ENCODE data around the gene PDPK1.
"Not testable (repeated sequence)": the region's sequence is repeated elsewhere in the genome, so short reads cannot be mapped to it uniquely, and the experiment has no call there.

The PDPK1 gene

DNA sequence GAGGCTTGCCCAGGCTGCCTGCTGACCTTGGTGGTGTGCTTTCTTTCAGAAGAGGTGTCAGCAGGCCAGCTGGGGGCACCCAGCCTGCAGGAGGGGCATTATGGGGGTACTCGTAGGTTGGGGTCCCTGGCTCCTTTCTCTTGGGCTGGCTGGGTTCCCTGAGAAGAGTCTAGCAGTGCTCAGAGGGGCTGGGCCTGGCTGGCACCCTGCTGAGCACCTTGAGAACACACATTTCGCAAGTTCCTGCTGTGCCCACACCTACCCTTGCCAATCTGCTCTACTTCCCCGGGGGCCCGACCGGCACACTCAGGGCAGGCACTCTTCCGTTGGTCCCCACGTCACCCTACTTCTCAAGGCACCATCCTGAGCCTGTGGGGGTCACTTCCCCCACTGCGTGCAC lies 11.7 kb upstream of the PDPK1 start:
- DNase-seq, result no peak

DNA sequence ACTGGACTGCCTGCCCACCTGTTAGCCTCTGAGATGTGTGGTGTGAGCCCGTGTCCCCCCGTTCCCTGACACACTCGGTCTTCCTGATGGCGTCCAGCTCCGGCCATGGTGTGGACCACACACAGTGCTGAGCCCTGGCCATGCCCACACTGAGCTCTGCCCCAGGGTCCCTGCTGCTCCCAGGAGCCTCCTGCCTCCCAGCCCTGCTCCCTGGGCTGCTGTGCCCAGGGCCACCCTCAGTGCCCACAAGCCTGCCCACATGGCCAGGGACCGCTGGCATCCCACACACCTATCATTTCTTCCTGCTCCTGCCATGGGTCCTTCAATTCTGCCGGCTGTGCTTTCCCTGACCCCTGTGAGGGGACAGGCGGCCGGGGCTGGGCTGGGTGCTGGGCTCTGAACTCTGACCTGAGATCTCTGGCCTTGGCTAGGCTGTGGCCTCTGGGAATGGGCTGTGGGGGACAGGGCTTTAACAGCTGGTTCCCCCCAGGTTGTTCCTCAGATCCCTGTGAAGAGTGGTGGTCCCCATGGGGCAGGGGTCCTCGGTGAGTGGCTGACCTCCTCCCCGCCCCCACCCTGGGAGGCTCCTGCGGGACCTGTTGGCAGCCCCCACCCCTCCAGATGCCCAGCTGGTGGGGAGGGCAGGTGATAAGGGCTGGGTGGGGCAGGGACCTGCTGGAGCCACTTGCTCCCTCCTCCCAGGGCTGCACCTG lies 10.6 kb upstream of the PDPK1 start:
- DNase-seq, result no peak

DNA sequence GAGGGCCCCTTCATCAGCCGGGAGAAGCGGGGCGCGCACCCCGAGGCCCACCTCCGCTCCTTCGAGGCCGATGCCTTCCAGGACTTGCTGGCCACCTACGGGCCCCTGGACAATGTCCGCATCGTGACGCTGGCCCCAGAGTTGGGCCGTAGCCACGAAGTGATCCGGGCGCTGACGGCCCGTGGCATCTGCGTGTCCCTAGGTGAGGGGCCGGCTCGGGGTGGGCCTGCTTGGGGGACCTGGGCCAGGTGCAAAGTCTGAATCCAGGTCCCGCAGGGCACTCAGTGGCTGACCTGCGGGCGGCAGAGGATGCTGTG lies 10.1 kb upstream of the PDPK1 start:
- DNase-seq, result no peak

DNA sequence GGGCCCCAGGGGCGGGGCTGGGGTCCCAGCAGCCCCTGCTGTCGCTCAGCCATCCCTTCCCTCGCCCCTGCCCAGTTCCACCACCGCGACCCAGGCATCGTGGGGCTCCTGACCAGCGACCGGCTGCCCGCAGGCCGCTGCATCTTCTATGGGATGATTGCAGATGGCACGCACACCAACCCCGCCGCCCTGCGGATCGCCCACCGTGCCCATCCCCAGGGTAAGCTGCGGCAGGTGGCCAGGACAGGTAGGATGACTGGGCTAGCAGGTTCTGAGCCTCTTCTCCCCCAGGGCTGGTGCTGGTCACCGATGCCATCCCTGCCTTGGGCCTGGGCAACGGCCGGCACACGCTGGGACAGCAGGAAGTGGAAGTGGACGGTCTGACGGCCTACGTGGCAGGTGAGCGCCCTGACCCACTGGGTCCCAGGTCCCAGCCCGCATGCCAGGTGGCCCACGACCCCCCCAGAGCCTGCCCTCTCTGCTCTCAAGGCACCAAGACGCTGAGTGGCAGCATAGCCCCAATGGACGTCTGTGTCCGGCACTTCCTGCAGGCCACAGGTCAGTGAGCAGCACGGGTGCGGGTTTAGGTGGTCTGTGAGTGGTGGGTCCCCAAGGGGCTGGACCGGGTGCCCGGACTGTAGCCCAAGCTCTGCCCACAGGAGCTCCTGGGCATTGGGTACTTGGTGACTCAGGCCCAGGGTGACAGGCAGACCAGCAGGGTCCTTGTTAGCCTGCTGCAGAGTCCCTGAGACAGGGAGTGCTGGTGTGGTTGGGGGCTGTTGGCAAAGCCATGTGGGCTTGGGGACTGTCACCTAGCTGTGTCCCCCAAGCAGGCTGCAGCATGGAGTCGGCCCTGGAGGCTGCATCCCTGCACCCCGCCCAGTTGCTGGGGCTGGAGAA lies 9.4 kb upstream of the PDPK1 start:
- no peak for DNase-seq

DNA sequence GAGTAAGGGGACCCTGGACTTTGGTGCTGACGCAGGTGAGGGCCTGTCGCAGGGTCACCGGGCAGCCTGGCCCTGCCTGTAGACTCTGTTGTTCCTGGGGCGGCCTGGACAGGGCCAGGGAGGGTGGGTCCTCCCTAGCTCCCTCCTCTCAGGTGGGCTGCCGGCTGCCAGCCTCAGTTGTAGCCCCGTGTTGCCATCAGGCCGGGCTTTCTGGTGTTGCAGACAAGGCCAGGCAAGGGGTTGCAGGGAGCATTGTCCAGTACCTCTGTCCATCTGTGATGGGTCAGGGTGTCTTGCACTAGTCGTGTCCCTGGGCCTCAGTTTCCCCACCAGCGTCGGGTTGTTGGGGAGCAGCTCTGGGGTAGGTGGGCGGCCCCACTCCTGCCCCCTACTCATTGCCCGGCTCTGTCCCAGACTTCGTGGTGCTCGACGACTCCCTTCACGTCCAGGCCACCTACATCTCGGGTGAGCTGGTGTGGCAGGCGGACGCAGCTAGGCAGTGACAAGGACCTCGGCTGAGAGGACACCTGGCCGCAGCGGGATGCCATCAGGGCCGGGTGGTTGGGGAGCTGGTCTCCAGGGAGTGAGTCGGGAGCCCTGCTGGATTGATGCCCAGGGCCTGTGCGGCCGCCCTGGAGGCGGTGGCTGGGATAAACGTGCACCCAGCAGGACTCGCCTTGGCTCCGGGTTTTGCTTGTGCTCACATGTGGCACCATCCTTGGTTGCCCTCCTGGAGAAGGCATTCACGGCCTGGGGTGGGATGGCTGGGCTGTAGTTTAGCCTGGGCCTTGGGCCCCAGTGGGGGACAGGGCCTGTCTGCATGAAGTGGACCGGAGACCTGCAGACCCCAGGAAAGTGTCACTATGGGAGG lies 8.5 kb upstream of the PDPK1 start:
- DNase-seq, result no peak

DNA sequence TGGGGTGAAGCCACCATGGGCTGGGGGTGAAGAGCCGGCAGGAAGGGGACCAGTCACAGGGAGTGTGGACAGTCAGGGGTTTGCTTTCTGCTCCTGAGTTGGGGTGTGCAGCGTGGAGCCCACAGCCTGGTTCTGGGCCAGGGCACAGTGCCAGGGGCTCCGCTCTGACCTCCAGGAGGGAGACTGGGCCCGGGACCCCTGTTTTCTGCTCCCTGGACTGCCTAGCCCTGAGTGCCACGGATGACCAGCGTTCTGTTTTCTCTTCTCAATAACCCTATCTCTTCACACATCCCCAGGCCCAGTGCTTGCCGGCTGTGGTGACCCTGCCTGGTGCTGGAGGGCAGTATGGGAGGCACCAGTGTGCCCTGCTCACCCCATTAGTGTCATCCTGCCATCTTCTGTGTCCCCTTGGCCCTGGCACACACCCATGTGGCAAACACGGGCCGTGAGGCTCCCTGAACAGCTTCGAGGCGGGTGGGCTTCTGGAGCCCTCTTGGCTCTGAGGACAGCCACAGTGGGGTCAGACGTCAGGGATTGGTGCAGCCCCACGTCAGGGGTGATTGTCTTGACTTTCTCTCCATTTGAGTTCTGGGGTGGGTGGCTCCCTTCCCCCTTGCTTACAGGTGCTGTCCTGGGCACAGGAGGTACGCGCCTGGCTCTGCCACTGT lies 7.7 kb upstream of the PDPK1 start:
- DNase-seq, result no peak

DNA sequence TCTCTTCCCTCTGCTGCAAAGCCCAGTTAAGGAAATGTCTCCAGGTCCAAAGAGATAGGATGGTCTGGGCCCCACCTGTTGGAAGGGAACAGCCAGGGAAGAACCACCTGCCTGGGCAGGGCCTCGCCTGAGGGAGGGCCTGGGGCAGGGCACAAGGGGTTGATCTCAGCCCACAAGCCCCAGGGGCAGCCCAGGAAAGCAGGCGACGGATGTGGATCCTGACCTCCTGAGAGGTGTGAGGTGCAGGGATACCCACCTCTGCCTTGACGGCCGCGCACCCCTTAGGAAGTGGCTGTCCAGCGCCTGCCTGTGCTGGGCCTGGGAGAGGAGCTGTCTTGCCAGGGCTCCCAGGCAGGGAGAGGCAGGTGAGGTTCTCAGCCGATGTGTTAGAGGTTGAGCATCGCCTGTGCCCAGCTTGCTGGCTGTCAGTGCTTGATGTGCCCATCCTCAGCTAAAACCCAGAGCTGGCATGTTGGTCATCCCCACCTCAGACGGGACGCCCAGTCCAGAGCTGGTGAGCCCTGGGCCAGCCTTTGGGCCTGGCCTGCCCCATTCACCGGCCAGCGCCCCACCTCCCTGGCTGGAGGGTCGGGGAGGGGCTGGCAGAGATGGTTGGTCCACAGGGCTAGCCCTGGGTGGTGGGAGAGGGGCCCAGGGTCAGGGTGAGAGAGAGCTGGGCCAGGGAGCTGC lies 7.0 kb upstream of the PDPK1 start:
- DNase-seq, result no peak

DNA sequence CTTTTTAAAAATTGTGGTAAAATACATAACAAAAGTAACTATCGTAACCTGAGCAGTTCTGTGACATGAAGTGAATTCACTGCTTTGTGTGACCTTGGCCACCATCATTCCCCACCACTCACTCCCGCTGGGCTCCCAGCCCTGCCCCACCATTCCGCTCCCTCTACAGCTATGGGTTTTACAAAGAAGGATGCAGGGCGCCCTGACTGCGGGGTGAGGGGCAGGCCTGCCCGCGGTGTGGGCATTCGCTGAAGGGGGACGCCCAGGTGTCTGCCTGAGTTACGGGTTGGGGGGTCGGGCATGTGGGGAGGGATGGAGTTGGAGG lies 6.5 kb upstream of the PDPK1 start, which contains the start of gene CEMP1:
CEMP1 (minus strand) TSS at position 38 of the 325 bp plus-strand sequence. CDS start 335 bp downstream, outside the sequence.
- DNase-seq, result no peak

DNA sequence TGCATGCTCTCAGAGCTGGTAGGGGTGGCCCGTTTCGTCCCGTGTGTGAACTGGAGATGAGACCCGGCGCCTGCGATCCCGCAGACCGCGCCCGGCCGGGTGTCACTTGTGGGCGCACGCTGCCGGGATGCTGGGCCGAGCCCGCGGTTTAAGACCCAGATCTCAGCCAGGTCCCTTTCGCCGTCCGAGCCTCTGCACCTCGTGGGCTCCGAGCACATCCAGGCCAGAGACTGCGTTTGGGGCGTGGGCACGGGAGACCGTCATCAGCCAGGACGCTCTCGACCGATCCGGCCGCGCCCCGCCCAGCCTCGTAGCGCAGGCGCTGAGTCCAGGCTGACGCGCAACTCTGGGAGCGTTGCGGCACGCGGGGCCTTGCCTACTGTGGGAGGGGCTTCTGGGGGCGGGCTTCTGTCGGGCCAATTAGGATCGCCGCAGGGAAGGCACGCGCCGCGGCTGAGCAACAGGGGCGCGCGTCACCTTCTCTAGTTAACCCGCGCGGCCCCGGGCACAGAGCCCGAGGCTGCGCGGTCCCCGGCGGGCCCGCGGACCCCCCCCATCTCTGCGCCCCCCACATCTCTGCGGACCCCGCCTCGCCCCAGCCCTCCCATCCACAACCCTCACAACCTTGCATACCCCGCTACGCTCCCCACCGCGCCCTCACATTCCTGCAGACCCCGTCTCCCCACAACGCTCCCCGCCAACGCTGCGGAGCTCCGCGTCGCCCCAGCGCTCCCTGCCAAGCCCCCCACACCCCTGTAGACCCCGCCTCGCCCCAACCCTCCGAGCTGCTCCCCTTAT lies 5.9 kb upstream of the PDPK1 start:
- DNase-seq, result peak; percentile 85

DNA sequence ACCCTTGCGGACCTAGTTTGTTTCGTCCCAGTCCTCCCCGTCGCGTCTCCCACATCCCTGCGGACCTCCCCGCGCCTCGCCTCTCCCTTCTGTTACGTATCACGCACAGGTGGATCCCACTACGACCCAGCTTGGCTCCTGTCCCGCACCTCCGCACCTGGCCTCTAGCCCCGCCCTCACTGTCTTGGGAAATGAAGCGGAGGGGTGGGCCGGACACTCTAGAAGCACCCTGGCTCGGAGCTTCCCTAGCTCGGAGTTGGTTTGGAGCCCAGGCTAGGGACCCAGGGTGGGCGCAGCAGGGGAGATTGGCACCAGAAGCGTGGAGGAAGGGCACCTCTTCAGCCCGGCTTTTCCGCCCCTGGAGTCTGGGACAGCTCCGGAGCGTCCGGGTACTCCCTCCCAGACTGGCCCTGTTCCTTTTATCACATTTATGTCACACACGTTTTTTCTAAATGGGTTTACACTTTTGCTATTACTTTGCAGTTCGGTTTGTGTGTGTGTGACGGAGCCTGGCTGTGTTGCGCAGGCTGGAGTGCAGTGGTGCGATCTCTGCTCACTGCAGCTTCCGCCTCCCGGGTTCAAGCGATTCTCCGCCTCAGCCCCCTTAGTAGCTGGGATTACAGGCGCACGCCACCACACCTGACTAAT lies 5.2 kb upstream of the PDPK1 start:
- DNase-seq, result no peak

DNA sequence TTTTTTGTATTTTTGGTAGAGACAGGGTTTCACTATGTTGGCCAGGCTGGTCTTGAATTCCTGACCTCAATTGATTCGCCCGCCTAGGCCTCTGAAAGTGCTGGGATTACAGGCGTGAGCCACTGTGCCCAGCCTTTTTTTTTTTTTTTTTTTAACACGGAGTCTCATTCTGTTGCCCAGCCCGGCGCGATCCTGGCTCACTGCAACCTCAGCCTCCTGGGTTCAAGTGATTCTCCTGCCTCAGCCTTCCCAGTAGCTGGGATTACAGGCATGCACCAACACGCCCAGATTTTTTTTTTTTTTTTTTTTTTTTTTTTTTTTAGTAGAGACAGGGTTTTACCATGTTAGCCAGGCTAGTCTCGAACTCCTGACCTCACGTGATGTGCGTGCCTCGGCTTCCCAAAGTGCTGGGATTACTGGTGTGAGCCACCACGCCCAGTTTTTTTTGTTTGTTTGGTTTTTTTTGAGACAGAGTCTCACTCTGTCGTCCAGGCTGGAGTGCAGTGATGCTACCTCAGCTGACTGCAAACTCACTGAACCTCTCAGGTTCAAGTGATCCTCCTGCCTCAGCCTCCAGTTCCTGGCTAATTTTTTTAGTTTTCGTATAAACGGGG lies 4.6 kb upstream of the PDPK1 start:
- DNase-seq, result not testable (repeated sequence)

DNA sequence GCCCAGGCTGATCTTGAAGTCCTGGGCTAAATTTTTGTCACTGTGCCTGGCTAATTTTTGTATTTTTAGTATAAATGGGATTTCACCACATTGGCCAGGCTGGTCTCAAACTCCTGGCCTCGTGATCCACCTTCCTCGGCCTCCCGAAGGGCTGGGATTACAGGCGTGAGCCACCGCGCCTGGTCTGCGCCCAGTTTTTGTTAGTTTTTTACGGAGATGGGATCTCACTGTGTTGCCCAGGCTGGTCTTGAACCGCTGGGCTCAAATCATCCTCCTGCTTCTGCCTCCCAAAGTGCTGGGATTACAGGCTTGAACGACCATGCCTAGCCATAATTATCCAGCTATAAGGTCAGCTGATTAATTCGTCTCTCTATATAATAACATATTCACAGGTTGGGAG lies 3.9 kb upstream of the PDPK1 start:
- DNase-seq, result no peak

DNA sequence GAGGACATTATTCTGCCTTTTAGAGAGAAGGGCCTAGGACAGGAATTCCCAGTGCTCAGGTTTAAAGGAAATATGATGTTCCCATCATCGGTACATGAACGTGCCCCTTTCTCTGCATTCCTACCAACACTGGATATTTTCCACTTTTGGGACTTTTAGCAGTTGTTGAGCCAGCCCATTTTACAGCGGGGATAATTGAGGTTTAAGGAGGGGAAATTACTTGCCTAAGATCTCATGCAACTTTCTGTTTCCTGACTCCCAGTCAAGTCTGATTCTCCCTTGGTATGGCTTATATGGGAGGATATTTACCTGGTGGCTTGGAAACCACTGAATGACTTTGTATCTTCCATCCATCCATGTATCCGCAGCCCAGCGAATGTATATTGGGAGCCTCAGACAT lies 3.5 kb upstream of the PDPK1 start:
- not testable (repeated sequence) for DNase-seq

DNA sequence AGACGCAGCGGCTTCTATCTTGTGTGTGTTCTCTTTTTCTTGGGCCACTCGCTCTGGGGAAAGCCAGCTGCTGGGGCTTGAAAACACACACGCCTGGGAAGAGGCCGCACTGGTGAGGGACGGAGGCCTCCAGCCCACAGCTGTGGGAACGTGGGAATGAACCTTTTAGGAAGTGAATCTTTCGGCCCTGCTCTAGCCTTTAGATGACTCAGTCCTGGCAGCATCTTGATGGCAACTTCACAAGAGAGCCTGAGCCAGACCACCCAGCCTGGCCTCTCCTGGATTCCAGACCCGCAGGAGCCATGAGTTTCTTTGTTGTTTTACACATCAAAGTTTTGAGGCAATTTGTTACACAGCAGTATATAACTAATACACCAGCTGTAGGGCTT lies 2.2 kb upstream of the PDPK1 start:
- no peak for DNase-seq

DNA sequence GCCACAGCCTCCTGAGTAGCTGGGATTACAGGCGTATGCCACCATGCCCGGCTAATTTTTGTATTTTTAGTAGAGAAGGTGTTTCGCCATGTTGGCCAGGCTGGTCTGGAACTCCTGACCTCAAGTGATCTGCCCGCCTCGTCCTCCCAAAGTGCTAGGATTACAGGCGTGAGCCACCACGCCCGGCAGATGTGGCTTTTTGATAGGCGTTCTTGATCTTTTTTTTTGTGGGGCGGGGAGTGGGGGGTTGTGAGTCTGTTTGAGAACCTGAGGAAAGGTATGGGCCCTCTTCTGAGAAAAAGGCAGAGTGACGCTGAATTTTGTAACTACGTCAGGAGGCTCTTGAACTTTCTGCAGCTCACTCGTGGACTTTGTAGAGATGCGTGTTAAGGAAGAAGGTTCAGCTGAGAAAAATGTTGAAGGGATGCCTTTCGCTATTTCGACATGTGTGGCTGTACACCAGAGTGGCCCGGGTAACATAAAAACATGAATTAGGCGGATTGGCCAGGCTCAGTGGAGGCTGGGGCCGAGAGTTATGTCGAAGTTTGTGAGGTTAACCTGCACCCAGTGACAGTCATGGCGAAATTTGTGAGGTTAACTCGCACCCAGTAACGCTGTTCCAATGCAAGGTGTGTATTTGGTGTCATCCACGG lies 1.5 kb downstream of the PDPK1 start:
- not testable (repeated sequence) for DNase-seq

DNA sequence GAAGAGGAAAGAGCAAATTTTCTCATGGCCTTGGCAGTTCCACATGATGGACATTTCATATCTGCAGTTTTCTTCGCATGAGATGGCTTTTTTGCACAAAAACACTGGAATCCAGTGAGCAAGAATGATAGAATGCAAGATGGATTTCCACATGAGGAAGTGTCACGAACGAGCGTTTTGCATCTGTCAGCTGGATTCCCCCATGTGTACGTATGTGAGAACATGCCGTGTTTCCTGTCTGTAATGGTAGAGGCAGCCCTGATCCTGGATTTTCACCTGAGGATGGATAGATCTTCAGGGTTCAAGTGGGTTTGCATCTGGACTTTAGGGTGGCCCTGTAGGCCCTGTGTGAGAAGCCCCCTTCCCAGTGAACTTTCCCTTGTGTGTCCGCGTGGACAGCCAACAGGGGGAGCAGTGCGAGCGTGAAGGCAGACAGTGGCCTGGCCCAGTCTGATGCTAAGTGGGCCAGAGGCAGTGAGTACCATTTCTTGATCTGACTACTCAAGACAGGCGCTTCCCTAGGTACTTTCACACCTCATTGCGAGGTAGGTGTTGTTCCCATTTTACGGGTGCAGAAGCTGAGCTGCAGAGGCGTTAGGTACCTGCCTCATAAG lies 2.1 kb downstream of the PDPK1 start:
- not testable (repeated sequence) for DNase-seq

DNA sequence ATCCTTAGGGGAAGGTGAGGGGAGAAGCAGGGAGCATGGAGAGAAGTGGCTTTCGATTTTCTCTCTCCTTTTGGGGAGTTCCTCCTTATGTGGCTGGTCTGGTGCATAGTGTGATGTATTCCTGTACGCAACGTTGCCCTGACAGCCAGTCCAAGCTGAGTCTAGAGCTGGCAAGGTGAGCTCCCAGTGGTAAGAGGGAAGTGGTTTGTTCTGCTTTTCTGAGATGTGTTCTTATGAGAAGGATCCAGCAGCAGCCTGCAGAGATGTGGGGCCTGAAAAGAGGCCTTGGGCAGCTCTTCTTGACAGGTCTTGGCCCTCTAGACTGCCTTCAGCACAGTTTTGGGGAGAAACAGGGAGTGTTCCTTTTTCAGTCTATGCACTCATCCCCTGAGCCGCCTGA lies 3.1 kb downstream of the PDPK1 start:
- not testable (repeated sequence) for DNase-seq

DNA sequence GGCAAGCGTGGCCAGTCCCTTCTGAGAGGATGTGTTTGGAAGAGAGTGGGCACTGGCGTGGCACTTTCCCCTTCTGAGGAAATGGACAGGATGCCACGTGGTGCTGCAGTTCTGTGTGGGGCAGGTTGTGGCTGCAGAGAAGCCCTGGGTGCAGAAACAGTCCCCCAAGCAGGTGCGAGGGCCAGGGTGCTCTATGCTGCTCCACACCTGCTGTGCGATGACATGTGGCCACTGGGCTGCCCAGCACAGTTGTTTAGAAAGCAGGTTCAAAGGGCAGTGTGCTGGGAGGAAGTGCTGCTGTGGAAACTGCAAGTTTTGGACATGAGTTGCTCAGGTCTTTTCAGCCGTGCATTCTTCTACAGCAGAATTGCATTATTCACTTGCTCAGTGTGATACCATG lies 3.6 kb downstream of the PDPK1 start:
- DNase-seq, result not testable (repeated sequence)

DNA sequence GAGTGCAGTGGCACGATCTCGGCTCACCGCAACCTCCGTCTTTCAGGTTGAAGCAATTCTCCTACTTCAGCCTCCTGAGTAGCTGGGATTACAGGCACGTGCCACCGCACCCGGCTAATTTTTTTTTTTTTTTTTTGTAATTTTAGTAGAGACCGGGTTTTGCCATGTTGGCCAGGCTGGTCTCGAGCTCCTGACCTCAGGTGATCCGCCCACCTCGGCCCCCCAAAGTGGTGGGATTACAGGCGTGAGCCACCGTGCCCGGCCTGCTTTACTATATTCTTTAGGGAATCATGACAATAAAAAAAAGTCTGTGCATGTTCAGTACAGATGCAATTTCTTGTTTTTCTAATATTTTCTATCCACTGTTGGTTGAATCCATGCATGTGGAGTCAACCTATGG lies 6.0 kb downstream of the PDPK1 start:
- DNase-seq, result not testable (repeated sequence)

Data from NCI-H2081 treated with DMSO at 0.1 percent for 48 hours (cell line).